GM19099 (cell line): ENCODE measurements around the gene CD101.

ENCODE experiments used
- POLR2A ChIP-seq: IDR thresholded peaks from 3 replicates; pipeline ENCODE4 v1.6.1; 2011; ENCODE audit warnings: low read depth; ENCODE audit not compliant: insufficient read length; ENCODE audit errors: extremely low read depth

CD101 gene

GRCh38 chr1:117001254-117001927, at the start of gene CD101:
Gene CD101, plus strand, starts transcription at chr1:117001760. Its CDS starts 58 bp downstream, at chr1:117001818.
- no peak for TF ChIP-seq POLR2A

- no peak for TF ChIP-seq POLR2A
Measured at GRCh38 chr1:116952738-116953275, 48.8 kb upstream of the CD101 start.

- no peak for TF ChIP-seq POLR2A
Measured at GRCh38 chr1:116954440-116954839, 47.1 kb upstream of the CD101 start.

DNA sequence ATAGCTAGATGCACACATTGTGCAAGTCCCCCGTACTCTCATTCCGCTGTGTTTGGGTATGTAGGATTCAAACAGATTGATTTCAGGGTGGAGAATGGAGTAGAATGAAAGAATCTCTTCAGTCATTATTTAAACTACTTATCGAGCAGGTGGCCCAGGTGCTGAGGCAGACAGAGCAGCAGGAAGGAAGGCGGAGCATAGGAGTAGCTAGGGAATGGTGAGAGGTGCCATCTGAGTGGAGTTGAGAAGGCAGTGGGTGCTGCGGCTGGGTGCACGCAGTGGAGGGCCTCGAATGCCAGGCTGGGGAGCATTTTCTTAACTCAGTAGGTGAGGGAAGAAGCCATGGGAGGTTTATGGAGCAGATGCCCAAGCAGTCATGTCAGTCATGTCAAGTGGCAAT, 45.2 kb upstream of the CD101 start:
- no peak for TF ChIP-seq POLR2A

DNA sequence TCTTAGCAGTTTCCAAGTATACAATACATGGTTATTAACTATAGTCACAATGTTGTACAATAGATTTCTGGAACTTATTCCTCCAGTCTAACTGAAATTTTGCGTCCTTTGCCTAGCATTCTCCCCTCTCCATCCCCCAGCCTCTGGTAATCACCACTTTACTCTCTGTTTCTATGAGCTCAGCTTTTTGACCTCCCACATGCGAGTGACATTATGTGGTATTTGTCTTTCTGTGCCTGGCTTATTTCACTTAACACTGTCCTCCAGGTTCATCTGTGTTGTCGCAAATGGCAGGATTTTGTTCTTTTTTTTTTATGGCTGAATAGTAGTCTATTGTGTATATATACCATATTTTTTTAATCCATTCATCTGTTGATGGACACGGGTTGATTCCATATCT, 43.9 kb upstream of the CD101 start:
- no peak for TF ChIP-seq POLR2A

GRCh38 chr1:116958110-116958509, 43.5 kb upstream of the CD101 start:
- TF ChIP-seq POLR2A, result no peak

GRCh38 chr1:116958977-116959376, 42.6 kb upstream of the CD101 start:
- no peak for TF ChIP-seq POLR2A

DNA sequence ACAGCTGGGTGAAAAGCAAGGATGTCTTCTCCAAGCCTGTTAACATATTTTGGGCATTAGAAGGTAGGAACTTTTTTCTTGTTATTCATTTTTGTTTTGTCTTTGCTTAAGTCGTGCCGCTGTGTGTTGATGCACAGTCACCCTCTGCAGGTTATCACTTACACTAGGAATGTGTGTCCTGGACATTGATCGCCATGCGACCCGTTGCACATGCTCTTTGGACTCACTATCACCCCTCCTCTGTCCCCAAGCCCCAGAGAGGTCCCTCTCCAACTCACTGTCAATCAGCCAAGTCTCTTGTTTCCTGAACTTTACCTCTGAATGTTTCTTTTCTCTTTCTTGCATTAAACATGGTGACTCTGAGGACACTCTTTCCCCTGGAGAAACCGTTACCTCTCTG, 40.0 kb upstream of the CD101 start:
- TF ChIP-seq POLR2A, result no peak

GRCh38 chr1:116962987-116963639, 38.4 kb upstream of the CD101 start:
- TF ChIP-seq POLR2A, result no peak

DNA sequence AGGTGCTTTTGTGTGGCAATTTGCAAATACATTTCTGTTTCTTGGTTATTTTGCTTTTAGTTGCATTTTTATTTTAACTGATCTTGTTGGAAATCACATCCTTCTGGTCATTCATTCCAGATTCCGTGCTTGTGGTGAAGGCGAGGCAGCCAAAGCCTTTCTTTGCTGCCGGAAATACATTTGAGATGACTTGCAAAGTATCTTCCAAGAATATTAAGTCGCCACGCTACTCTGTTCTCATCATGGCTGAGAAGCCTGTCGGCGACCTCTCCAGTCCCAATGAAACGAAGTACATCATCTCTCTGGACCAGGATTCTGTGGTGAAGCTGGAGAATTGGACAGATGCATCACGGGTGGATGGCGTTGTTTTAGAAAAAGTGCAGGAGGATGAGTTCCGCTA, 34.8 kb upstream of the CD101 start:
- TF ChIP-seq POLR2A, result no peak

DNA sequence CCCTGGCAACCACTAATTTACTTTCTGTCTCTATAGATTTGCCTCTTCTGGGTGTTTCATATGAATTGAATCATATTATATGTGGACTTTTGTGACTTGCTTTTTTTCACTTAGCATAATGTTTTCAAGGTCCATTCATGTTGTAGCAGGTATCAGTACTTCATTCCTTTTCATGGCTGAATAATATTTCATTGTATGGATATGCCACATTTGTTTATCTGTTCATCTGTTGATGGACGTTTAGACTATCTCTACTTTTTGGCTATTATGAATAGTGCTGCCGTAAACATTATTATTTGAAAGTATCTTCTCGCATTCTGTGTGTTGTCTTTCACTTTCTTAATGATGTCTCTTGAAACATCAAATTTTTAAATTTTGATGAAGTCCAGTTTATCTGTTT, 32.8 kb upstream of the CD101 start:
- no peak for TF ChIP-seq POLR2A

DNA sequence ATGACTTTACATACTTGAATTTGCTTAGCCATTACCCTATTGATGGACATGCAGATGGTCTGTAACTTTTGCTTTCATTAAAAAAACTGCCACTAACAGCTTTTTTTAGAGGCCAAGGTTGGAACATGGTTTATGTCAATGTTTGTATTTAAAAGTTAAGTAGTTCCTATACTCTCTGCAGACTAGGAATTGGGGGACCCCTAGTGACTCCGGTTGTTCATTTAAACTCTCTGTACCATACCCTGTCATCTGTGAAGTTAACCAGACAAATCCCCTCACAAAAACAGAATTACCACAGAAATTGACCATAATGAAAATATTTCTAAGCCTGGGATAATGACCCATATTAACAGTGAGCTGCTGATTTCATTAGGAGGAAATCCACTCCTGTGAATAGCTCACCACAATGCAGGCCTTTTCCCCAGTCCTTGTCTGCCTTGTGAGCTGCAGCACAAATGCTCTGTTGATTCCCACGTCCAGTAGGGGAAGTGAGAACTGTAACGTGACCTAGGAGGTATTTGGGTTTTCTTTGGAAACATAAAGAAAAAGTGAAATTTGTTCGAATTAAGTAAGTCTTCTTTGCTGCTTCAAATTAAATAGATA, 30.2 kb upstream of the CD101 start:
- no peak for TF ChIP-seq POLR2A

DNA sequence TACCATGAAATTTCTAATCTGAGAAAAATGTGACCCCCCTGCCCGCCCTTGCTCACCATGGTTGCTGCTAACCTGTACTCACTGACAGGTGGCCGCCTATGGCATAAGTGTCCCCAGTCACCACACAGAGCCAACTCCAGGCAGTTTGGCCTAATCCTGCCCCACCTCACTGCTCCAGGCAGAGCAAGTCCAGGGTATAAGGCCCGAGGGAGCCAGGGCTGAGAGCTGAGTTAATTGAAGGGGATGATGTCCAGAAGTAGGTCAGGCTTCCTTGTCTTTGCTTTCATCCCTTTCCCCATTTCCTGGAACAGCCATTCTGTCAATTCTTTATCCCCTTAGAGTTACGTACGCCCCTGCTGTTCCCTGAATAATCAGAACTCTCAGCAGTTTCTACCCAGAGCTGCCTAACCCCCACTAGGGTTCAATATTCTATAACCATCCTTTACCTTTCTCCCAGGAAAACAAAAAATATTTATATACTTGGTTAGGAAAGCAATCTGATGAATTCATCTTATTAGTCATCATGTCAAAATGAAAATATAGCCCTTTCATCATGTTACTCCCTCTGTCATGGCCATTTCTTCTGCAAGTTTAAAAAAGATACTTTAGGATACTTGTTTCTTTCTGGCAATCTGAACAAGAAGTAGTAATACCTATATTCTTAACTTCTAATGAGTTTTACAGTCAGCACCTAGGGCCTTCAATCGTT, 29.4 kb upstream of the CD101 start:
- TF ChIP-seq POLR2A, result no peak

DNA sequence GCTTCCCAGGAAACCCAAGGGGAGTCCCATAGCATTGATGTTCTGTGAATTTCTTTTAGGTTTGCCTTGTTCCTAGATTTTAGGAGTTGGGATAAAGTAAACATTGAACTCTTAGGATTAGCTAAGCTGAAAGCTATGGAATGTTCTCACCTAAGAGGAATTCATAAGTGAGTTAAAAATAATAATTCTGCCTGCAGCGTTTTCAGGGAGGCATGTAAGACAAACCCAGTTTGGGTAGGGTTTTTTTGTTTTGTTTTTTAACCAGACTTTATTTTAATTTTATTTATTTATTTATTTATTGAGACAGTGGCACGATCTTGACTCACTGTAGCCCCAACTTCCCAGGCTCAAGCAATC, 28.9 kb upstream of the CD101 start:
- TF ChIP-seq POLR2A, result no peak

DNA sequence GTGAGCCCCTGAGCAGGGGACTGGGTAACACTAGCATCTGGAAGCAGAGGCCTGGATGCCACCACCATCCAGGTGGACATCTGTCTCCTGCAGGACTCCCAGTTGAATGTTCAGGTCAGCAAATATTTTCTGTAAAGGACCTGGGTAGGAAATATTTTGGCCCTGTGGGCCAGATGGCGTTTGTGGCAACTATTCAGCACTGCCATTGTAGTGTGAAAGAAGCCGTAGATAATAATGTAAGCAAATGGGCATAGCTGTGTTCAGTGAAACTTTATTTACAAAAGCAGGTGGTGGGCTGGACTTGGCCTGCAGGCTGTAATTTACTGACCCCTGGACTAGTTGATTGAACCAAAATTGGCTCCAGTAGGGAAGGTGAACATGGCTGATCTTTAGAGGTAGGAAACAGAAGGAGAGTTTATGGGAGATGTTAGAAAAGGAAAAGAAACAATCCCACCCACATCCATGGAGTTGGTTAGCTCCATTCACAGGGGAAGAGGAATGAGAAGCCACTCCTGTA, 20.0 kb upstream of the CD101 start:
- TF ChIP-seq POLR2A, result no peak
